Measurements from ENCODE around the gene FXYD5.

The FXYD5 gene

GRCh38 chr19:35120492-35120891 is 34.0 kb upstream of the FXYD5 start:
- H3K4me3 ChIP-seq (ENCODE audit: low read depth, low read length): no peak overlapping the region
- TF ChIP-seq, protein P1, sequence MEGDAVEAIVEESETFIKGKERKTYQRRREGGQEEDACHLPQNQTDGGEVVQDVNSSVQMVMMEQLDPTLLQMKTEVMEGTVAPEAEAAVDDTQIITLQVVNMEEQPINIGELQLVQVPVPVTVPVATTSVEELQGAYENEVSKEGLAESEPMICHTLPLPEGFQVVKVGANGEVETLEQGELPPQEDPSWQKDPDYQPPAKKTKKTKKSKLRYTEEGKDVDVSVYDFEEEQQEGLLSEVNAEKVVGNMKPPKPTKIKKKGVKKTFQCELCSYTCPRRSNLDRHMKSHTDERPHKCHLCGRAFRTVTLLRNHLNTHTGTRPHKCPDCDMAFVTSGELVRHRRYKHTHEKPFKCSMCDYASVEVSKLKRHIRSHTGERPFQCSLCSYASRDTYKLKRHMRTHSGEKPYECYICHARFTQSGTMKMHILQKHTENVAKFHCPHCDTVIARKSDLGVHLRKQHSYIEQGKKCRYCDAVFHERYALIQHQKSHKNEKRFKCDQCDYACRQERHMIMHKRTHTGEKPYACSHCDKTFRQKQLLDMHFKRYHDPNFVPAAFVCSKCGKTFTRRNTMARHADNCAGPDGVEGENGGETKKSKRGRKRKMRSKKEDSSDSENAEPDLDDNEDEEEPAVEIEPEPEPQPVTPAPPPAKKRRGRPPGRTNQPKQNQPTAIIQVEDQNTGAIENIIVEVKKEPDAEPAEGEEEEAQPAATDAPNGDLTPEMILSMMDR (IDR thresholded peaks at IDR 0.05; ENCODE audit: borderline replicate concordance, insufficient read depth, low read depth, low read length): no peak

DNA sequence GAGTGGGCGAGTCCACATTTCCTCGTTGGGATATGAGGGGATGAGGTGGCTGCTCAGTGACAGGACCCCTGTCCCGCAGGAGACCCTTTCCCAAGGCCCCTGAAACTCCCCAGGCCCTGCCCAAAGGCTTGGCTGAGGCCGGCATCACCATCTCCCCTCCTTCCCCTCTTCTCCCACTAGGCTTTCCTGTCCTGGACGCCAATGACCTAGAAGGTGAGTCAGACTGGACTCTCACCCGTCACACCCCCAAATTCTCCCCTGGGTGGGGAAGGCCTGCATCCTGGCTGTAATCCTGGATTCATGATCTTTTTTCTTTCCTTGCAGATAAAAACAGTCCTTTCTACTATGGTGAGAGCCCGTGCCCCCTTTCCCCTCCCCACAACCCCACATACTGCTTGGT is 33.6 kb upstream of the FXYD5 start:
- TF ChIP-seq, protein P1 (IDR thresholded peaks at IDR 0.05; ENCODE audit: borderline replicate concordance, insufficient read depth, low read depth, low read length): no peak

GRCh38 chr19:35122687-35123551 is 31.6 kb upstream of the FXYD5 start:
- H3K4me3 ChIP-seq (ENCODE audit: low read depth, low read length): no peak overlapping the region
- TF ChIP-seq, protein P1 (IDR thresholded peaks at IDR 0.05; ENCODE audit: borderline replicate concordance, insufficient read depth, low read depth, low read length): no peak

More for the DNA sequence above, 33.6 kb upstream of the FXYD5 start:
- no peak overlapping the region for H3K4me3 ChIP-seq (ENCODE audit: low read depth, low read length)

- TF ChIP-seq, protein P1 (IDR thresholded peaks at IDR 0.05; ENCODE audit: borderline replicate concordance, insufficient read depth, low read depth, low read length): no peak
- H3K4me3 ChIP-seq (ENCODE audit: low read depth, low read length): no peak overlapping the region
These were observed 31.0 kb upstream of the FXYD5 start for GRCh38 chr19:35123573-35123972.

DNA sequence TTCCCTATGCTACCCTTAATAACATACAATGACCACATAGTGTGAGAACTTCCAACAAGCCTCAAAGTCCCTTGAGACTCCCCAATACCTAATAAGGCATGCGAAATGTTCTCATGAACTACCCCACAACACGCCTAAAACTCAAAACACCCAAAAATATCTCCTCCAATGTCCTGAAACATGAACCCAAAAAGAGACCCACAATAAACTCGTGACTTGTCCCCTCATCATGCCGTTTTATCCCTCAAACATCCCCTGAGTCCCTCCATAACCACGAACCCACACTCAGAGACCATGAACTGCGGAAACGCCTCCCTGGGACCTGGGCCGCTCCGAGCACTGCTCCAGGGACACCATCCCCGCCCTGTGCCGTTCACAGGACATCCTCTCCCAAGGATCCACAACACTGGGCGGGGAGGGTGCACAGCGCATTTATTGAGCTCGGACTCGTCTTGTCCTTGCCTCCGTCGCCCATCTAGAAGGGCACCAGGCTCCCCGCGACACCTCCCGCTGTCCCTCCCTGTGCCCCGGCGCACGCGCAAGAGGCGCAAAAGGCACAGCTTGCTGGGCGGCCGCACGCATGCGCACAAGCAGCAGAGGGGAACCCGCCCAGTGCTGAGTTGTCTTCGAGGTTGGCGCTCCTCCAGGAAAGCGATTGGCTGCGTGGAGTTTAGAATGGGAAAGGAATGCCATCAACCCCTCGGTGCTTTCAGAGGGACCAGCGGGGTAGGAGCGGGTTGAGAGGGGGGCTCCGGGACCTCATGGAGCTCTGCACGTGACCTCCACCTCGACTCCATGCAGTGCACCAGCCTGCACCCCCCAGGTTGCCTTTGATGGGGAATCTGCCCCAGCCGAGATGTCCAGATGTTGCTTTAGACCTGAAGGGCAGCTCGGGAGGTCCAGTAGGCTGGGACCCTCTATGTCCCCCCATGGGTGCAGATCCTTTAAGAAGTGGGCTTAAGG is 30.2 kb upstream of the FXYD5 start:
- H3K4me3 ChIP-seq (ENCODE audit: low read depth, low read length): peak overlapping the region; percentile 34
- TF ChIP-seq, protein P1 (IDR thresholded peaks at IDR 0.05; ENCODE audit: borderline replicate concordance, insufficient read depth, low read depth, low read length): no peak

- no peak overlapping the region for H3K4me3 ChIP-seq (ENCODE audit: low read depth, low read length)
- TF ChIP-seq, protein P1 (IDR thresholded peaks at IDR 0.05; ENCODE audit: borderline replicate concordance, insufficient read depth, low read depth, low read length): no peak
These were observed 29.2 kb upstream of the FXYD5 start for GRCh38 chr19:35125270-35125717.
